Left renal cortex interstitium (tissue), 4 donors: ENCODE measurements around the gene TRAK1. TPM values are rescaled to one million over a fixed set of nuclear protein-coding genes. Genes with fewer than 3 reads are reported as not detected.
A peak's percentile ranks its signal among the peaks of the same experiment; 100 is the strongest.

Experiments used
- DNase-seq, 4 donors: peaks; one replicate each; pipeline ENCODE4 v3.0.0-alpha.2; 2013; ENCODE audit warnings: low read depth in 4 of 4, low spot score in 2 of 4, missing footprints in 1 of 4
- polyA plus RNA-seq, 4 donors: library from polyadenylated mRNA; unstranded; fragments of 120-200 nt; gene quantifications; one replicate each; pipeline ENCODE4 v1.2.1, GENCODE V29; 2013; ENCODE audit not compliant: insufficient read length in 4 of 4

TRAK1 gene
- polyA plus RNA-seq, 4 donors: 43.2 to 52.5 (median 45.7) TPM

DNA sequence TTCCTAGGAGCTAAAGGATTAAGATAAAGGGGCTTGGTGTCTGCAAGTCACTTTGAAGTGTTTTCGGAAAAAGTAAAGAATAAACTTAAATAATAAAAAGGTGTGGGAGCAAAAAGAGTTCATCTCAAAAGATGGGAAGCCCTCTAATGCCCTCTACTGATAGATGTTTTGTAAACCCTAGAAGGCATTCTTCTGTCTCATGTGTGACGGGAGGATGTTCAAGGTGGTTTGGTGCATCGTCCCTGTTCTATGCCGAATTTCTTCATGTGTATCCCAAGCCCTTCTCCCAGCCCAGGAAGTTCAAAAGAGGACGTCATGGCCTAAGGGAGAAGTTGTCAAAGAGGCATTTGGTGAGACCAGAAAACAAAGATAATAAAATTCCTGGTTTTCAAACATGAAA is 137.6 kb downstream of the TRAK1 start:
- no peak for DNase-seq

DNA sequence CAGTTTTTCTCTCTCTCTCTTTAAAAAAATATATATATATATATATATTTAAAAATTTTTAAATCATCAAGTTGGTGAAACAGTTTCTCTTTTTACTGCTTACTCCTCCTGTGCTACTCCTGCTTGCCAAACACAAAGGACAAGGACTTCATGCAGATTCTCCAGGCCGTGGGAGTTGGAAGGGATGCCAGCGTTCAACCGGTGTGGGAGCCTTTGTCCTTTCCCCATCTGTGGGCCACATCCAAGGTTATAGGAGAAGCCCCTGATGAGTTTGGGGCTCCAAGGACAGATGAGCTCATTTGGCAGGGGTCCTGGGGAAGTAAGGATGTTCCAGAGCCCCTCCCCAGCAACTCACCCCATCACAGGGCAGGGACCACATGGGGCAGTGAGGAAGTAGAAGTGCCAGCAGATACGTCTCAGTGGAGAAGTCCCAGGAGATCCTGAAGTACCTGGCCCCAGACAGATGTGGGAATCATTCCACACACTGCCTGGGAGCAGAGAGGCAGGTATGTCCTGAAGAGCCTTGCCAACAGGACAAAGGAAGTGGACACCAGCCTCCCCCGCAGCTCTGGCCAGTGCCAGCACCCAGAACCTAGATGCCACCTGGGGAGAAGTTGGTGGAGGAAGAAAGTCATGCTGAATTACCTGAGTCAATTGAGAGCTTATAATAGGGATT is 138.2 kb downstream of the TRAK1 start:
- no peak for DNase-seq

DNA sequence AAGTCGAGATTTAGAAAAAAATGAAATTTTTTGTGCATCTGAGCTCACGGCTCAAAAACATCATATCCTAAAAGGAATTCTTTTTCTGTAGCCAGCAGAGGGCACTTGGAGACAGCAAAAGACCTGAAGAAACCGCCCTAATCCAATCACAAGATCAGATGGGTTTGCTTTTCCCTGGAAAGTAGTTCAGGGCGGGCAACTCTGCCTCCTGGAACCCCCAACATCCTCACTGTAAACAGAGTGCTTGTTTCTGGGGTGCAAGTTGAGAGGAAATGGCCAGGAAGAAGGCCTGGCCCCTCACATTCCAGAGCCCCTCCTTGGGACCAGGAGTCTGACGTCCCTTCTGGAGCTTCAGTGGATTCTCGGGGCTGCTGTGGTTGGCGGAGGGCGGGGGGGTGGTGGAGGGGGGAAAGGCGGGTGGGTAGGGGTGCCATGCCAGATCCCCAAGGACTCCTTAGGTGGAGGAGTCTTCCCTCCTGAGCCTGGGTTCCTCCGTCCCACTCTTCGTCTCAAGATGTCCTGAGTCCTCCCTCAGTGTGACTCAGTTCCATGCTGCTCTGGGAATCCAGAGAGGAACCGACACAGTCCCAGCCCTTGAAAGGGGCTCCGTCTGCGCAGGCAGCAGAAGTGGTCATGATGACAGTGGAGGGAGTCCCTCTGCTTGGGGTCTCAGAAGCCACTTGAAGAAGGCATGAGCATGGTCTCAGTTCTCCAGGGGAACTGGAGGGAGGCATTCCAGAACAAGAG is 139.0 kb downstream of the TRAK1 start:
- DNase-seq: peak in 1 of 4 donors; percentile 40

DNA sequence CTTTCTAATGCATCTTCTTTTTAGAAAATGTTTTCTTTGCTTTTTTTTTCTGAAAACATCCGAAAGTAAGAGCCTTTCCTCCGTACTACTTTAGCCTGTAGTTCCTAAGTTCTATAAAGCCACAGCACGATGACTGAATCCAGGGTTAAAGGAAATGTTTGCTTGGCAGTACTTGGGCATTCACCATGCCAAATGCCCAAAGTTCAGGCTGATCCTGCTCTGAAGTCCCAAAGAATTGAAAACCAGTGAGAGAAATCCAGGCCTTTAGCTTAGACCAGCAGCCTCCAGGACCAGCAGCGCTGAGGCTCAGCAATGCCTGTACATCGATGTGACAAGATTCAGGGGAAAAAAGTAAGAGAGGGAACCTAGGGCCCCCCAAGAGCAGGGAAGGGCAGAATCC is 139.7 kb downstream of the TRAK1 start:
- DNase-seq: no peak

DNA sequence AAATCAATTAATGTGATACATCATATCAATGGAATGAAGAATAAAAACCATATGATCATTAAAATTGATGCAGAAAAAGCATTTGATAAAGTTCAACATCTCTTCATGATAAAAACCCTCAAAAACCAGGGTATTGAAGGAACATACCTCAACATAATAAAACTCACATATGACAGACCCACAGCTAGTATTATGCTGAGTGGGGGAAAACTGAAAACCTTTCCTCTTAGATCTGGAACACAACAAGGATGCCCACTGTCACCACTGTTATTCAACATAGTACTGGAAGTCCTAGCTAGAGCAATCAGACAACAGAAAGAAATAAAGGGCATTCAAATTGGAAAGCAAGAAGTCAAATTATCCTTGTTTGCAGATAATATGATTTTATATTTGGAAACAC is 144.4 kb downstream of the TRAK1 start:
- no peak for DNase-seq

DNA sequence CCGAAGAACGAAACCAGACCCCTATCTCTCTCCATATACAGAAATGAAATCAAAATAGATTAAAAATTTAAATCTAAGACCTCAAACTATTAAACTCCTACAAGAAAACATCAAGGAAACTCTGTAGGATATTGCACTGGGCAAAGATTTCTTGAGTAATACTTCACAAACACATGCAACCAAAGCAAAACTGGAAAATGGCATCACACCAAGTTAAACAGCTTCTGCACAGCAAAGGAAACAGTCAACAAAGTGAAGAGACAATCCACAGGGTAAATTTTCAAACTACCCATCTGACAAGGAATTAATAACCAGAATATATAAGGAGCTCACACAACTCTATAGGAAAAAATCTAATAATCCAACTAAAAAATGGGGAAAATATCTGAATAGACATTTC is 145.5 kb downstream of the TRAK1 start:
- no peak for DNase-seq

DNA sequence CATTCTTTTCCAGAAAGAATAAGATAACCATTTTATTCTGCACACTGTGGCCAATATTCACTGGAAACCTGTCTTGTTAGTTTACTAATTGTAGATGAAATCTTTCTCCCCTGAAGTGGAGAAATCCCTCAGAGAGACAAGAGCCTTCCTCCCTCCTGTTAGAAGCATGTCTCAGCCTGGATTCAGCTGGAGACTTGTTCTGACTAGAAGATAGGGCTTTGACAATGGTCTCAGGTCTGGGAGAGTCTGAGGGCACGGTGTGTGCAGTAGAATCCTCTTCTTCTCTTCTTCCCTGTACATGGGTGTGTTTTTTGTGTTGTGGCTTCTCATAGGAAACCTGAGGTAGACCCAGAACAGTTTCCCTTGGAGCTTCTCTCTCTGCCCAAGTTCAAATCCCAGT is 154.9 kb downstream of the TRAK1 start:
- DNase-seq: no peak

DNA sequence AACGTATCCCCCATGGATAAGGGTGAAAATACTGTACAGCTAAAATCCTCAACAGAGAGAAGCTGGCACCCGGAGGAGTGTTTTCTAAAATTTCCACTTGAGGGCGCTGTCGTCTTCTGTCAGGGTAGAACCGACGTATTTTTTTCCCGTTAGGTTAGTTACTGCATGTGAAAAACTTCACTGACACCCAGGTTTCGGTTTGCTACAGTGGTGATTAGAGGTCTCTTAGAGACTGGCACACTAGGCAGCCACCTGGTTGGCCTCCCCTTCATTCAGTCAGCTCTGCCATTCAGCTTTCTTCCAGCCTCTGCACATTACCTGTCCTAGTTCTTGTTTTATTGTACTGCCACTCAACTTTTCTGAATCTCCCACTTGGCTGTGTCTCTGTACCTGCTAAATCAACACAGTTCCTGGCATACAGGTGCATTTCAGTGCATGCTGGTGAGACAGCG is 156.4 kb downstream of the TRAK1 start:
- DNase-seq: peak in 1 of 4 donors; percentile 33

DNA sequence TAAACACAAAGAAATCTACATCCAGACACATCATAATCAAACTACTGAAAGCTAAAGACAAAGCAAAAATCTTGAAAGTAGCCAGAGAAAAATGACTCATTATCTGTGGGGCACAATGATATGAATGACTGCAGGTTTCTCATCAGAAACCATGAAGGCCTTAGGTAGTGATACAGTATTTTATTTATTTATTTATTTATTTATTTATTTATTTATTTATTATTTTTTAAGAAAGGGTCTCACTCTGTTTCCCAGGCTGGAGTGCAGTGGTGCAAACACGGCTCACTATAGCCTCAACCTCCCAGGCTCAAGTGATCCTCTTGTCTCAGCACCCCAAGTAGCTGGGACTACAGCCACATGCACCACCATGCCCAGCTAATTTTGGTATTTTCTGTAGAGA is 159.6 kb downstream of the TRAK1 start:
- DNase-seq: no peak

DNA sequence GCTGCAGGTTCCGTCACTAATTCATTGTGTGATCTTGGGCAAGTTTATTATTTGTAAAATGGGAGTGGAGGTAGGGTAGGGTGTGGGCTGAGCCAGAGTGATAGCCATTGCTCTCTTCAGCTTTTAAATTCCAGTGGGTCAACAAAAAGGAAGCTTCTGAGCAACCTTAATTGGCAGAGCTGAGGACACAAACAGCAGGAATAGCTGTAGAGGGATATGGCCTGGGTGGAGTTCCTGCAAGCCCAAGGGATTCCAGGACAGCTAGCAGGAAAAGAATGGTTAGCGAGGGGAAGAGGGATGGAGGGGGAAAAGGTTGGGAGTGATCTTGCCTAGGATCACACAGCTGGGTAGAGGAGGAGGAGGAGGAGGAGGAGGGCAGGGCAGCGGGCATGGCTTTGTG is 163.4 kb downstream of the TRAK1 start:
- no peak for DNase-seq

DNA sequence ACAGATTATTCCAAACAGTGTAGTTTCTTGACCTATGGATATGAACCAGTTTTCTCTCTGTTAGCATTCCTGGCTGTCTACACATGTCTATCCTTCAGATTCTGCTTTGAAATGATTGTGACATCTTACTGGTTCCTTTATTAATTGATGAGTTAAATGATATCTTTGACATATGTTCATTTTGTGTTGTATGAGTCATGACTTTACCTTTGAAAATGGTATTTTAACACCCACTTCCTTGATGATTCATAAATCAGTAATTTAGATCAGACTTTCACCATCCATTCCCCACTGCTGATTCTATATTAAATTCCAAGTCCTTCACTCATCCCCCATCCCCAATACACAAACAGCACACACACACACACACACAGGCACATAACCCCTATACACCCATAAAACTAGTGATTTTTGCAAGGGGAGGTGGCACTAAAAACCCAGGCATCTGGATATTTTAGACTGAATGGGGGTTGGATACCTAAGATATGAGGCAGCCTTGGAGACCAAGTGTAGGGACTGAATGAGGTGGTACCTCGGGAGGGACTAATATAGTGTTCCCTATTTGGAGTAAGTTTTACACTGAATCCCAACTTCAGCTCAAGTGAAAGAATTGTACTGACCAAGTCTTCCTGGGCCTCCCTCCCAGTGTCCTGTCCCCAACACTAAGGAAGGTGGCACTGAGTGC is 165.1 kb downstream of the TRAK1 start:
- DNase-seq: no peak

DNA sequence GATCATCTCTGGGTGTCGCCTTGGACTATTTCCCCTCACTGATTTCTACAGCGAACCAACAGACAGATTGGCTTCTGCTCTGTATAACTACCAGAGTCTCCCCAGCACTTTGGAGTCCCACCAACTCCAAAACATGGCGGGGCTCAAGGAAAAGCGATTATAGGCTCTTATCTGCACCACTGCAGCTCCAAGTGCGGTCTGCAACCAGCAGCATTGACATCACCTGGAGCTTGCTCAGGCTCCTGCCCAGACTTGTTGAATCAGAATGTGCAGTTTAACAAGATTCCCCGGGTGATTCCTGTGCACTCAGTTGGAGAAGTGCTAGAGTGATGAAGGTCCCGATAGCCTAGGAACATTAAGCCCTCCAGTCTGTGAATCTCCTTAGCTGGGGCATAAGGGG is 165.8 kb downstream of the TRAK1 start:
- no peak for DNase-seq

DNA sequence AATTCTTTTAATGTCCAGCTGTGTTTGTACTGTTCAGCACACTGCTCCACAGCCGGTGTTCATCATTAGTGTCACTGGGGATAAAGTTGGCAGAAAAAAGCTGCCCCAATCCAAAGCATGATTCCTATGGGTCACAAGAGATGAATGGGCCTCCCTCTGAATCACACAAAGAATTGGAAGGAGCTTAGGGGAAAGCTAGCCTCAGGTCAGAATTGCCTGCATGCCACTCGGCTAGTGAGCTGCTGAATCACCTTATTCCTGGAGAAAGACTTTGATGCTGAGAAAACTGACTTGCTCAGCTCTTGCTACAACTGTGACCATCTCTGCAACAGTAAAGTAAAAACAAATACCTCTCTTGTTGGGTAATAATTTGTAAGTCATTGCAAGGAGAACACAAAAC is 171.4 kb downstream of the TRAK1 start:
- DNase-seq: no peak

DNA sequence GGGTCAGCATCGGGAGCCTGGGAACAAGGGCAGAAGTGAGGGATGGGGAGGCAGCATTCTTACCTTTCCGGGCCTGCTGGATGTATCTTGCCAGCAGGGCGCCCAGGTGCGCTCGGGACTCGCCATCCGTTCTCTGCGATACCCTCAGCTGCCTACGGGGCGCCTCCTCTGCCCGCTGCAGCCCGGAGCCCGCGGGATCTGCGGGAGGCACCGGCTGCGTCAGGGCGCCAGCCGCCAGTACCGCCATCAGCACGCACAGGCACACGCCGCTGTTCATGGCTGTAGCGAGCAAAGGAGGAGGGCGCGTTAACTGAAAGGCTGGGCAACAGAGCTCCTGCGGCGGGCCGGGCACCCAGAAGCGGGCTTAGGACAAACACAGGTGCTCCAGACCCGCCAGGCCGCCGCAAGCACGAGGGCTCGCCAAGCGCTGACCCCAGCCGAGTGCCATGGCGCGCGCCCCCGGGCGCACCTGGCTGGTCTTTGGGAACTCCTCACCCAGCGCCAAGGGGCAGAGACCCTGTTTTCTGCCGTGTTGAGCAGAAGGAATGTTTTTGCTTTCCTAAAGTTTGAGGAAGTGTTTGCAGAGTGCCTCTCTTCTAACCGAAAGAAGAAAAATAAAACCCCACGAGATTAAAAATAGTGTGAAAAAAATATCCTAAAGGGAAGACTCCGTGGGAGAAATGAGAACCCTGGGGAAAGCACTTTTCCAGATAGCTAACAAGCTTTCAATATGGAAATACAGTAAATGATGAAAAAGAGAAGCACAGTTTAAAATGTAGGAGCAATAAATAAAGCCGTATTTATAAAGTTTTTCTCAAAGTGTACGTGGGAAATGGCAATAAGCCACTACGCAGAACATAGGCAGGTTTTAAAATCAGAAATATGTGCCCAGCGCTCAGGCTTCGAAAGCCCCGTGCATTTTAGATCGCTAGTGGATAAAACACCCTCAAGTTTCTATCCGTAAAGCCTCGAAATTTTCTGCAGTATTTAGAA is 172.5 kb downstream of the TRAK1 start:
- DNase-seq: no peak

DNA sequence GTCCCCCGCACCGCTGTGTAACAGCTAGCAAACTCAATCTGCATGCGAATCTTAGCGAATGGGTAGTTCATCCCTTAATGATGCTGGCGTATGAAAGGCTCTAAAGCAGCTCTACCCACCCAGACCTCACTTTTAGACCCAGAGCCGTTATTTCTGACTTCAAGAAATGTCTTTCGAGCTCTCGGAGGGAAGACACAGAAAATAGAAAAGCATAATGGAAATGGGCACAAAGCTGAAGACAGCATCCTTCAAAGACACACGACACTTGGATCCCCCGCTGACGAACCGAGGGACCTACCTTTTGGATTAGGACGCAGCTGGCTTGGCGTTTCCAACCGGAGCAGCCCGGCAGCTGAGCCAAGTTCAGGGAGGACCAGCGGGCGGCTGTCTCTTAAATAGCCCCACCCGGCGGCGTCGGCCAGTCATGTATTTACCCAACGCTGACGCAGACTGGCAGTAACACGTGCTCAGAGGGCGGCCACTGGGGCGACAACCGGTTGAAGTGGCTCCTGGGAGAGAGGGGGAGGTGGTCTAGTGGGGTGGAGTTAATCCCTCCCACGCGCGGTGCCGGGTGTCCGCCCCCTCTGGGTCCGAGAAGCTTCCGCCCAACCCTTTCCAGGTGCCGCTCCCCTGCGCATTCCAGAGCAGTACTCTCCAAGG is 173.4 kb downstream of the TRAK1 start:
- DNase-seq: no peak

DNA sequence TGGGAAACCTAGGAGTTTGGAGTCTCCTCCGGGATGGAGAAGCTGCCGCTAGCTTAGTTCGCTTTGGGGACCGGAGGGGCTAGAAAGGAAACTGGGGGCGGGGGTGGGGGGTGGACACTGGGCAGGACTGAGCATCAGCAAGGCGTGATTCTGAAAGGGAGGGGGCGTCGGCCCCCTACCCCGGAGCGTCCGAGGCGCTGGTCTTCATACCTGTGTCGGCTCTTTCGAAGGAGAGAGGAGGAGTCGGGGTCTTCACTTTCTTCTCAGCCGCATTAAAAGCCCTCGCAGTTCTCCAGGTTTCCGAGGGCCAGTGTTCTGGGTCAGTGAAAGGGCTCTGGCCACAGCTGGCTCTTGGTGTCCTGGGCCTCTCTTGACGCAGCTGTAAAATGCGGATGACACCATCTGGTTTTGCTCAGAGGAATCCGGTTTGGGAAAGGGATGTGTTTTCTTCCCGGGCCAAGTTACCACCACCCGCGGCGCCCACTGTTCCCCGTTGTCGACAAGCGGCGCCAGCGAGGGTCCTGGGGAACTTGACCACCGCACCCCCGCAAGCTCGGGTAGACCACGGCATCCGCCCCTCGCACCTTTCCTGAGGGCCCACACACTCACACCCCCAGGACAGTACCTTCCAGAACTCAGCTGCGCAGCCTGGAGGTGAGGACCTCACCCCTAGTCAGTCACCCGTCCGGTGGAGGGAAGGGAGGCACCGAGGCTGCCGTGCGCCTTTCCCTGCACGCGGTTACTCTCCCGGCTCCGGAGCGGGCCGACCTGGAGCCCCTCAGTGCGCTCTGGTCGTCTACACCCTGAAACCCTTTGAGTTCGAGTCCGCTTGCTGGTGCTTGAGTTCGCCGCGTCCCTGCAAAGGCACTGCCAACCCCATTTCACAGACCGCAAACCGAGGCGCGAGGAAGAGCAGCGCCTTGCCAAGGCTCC is 174.2 kb downstream of the TRAK1 start:
- DNase-seq: peak in 2 of 4 donors; percentile 24 to 32

DNA sequence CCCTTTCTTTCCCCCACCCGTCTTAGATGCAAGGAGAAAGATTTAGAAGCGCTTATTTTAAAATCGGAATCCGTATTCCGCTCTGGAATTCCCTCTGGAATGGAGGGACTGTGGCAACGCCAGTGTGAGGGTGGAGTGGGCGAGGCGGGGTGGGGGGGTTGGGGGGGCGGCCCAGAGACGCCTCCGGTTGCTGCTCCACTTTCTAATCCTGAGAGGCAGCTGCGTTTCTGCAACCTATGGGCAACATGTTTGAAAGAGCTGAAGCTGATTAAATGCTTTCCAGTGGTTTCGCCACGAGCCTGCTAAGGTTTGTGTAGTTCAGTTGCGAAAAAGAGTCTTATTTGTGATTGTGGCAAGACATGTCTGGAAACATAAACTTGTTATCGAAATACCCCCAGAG is 174.9 kb downstream of the TRAK1 start, which contains the start of gene CCK:
CCK (minus strand) TSS at position 101 of the 400 bp plus-strand sequence. CDS start 2,555 bp downstream, outside the sequence.
- no peak for DNase-seq

DNA sequence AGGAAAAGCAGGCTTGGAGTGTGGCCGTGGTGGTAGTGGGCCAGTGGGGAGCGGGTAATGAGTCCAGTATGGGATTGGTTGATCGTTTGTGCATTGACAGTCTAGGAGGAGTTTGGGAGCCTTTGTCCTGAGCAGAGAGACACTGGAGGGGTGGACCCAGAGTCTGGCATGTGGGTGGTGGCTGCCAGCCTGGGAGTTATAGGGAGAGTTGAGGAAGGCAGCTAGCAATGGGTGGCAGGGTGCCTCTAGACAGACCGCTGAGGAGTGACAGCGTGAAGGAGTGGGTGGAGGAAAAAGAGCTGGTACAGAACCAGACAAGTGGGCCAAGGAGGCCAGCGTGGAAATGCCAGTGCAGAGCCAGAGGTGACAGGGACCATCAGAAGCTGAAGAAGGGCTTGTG is 176.7 kb downstream of the TRAK1 start:
- no peak for DNase-seq

DNA sequence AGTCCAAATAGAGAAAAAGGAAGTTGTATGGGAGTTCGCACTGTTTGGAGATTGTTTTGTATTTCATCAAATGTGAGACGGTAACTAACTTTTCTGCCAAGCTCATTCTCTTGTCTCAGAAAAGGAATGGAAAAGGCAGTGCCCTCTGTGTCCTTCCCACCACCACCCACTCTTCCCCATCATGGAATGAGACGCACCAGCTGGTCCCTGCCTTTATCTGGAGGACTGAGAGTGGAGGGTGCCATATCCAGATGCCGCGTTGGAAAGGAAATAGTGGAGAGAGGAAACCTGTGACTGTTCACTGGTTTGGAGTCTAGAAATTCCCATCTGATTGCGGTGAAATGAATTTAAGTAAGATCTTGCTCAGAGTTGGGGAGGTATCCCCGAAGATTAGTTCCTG is 178.5 kb downstream of the TRAK1 start:
- no peak for DNase-seq
